Lower leg skin (tissue), 4 donors: Measurements from ENCODE around the gene CCDC92. TPM values are rescaled to one million over a fixed set of nuclear protein-coding genes. Genes with fewer than 3 reads are reported as not detected.

Source experiments
- DNase-seq, 2 donors: peaks; one replicate each; pipeline ENCODE4 v3.0.0-alpha.2; 2019; ENCODE audit warnings: low spot score in 2 of 2
- H3K4me3 ChIP-seq: fragments of 200-600 bp; sonication (generic); 2 replicates; pipeline ENCODE4 v1.5.1; 2017; ENCODE audit warnings: mild to moderate bottlenecking, low read depth; ENCODE audit not compliant: poor library complexity, severe bottlenecking
- POLR2A ChIP-seq, 2 donors: fragments of 450-650 bp; IDR thresholded peaks; one replicate each; pipeline ENCODE4 v1.6.1; 2016 to 2017; ENCODE audit warnings: antibody characterized with exemption in 2 of 2, mild to moderate bottlenecking in 1 of 2, moderate library complexity in 1 of 2
- WGBS, 2 donors: methylation state at CpG; one replicate each; pipeline ENCODE4 v1.1.5; 2018; 5-methylcytosine and 5-hydroxymethylcytosine counted together
- intact Hi-C: fragments of 100-400 bp; cut with DNase I; formaldehyde crosslinking; loops from one replicate; pipeline ENCODE4 v1.15.0; 2023; ENCODE audit warnings: low total_unique reads
- total RNA-seq, 4 donors: library from RNA; depleted of rRNA; stranded (reverse); fragments of >200 nt; gene quantifications; one replicate each; pipeline ENCODE4 v1.1.0, GENCODE V29; 2016
- TF ChIP-seq, protein P1 (sequence below), 3 donors: fragments of 450-650 bp; IDR thresholded peaks; one replicate each; pipeline ENCODE4 v1.5.1; 2016; ENCODE audit warnings: antibody characterized with exemption in 3 of 3, mild to moderate bottlenecking in 3 of 3, moderate library complexity in 2 of 3

The CCDC92 gene
- total RNA-seq, 4 donors from 2014 or later, result 6.7 to 11.9 (median 10.1) TPM

- no peak overlapping the region for H3K4me3 ChIP-seq
- no peak for DNase-seq
- WGBS, 2 donors, result 89% methylated on average over 5 of the region's 5 CpGs
- TF ChIP-seq, protein P1, sequence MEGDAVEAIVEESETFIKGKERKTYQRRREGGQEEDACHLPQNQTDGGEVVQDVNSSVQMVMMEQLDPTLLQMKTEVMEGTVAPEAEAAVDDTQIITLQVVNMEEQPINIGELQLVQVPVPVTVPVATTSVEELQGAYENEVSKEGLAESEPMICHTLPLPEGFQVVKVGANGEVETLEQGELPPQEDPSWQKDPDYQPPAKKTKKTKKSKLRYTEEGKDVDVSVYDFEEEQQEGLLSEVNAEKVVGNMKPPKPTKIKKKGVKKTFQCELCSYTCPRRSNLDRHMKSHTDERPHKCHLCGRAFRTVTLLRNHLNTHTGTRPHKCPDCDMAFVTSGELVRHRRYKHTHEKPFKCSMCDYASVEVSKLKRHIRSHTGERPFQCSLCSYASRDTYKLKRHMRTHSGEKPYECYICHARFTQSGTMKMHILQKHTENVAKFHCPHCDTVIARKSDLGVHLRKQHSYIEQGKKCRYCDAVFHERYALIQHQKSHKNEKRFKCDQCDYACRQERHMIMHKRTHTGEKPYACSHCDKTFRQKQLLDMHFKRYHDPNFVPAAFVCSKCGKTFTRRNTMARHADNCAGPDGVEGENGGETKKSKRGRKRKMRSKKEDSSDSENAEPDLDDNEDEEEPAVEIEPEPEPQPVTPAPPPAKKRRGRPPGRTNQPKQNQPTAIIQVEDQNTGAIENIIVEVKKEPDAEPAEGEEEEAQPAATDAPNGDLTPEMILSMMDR (IDR thresholded peaks at IDR 0.05), result no peak
- no peak for TF ChIP-seq POLR2A (IDR thresholded peaks at IDR 0.05)
- intact Hi-C loops, result no loop called here
Measured at GRCh38 chr12:123962513-123962912, 10.1 kb downstream of the CCDC92 start.

DNA sequence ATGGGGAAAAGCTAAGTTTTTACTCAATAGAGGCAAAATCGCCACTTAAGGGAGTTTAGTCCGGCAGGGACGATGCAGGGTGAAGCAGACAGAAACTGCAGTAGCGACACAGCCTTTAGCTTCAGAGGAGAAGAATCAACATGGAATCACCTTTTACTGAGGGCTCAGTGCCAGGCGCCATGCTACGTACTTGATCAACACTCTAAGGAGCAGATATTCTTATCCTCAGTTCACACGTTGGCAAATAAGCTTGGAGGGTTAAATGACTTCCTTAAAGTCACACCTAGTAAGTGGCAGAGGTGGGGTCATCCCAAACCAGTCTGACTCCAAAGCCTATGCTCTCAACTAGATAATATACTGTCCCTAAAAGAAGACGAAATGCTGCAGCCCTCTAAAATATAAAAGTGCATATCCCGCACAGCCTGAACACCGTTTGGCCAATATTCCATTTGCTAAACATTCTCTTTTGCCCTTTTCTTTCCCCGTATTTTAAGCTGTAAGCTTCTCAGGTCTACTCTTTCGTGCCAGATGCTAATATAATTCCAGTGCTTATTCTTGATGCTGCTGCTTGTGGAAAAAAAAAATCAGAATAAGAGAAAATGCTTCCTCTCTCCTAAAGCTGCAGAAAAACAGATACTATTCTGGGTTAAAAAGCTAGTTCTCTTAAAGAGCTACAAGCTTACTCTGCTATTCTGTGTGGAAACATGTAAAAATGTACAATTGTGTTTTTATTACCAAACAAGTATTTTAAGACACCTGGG is 10.9 kb downstream of the CCDC92 start:
- 81 to 88% methylated on average over 12 of the region's 12 CpGs for WGBS, 2 donors
- no peak for TF ChIP-seq POLR2A (IDR thresholded peaks at IDR 0.05)
- TF ChIP-seq, protein P1 (IDR thresholded peaks at IDR 0.05), result no peak
- intact Hi-C loops, result no loop called here

GRCh38 chr12:123960856-123961255 is 11.8 kb downstream of the CCDC92 start:
- 82 to 88% methylated on average over 4 of the region's 4 CpGs for WGBS, 2 donors
- H3K4me3 ChIP-seq, result no peak overlapping the region
- TF ChIP-seq, protein P1 (IDR thresholded peaks at IDR 0.05), result no peak
- no peak for TF ChIP-seq POLR2A (IDR thresholded peaks at IDR 0.05)
- intact Hi-C loops, result no loop called here
- DNase-seq, result no peak

More for the DNA sequence above, 10.9 kb downstream of the CCDC92 start:
- no peak overlapping the region for H3K4me3 ChIP-seq
- no peak for DNase-seq

GRCh38 chr12:123960029-123960735 is 12.4 kb downstream of the CCDC92 start:
- DNase-seq, result no peak
- WGBS, 2 donors, result 94 to 98% methylated on average over 9 of the region's 9 CpGs
- no peak overlapping the region for H3K4me3 ChIP-seq
- intact Hi-C loops, result no loop called here
- TF ChIP-seq, protein P1 (IDR thresholded peaks at IDR 0.05), result no peak
- no peak for TF ChIP-seq POLR2A (IDR thresholded peaks at IDR 0.05)

DNA sequence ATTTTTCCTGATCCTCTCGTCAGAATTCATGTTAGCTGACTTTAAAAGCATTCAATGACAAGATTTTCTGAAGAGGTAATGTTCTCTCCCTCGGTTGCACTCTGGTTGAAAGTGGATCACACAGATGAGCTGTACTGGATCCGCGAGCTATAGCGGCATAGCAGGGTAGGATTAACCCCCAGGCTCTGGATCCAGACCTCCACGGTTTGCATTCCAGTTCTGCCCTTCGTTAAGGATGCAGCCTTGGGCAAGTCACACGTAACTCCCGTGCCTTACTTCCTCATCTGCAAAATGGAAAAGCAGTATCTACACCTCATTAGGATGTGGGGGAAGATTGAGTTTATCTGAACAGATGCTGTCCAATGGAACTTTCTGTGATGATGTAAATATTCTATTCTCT is 13.8 kb downstream of the CCDC92 start:
- 83 to 86% methylated on average over 9 of the region's 9 CpGs for WGBS, 2 donors
- no peak overlapping the region for H3K4me3 ChIP-seq
- no peak for DNase-seq
- no peak for TF ChIP-seq POLR2A (IDR thresholded peaks at IDR 0.05)
- TF ChIP-seq, protein P1 (IDR thresholded peaks at IDR 0.05), result no peak
- intact Hi-C loops, result no loop called here
